Measurements from ENCODE around the gene UPP2.

UPP2 gene

GRCh38 chr2:158142568-158143332, 41.1 kb downstream of the UPP2 start:
- no peak for DNase-seq

GRCh38 chr2:158143703-158144360, 42.2 kb downstream of the UPP2 start:
- DNase-seq: no peak

GRCh38 chr2:158144914-158145625, 43.4 kb downstream of the UPP2 start:
- no peak for DNase-seq

GRCh38 chr2:158153270-158154015, 51.8 kb downstream of the UPP2 start:
- no peak for DNase-seq

- DNase-seq: no peak
These were observed 52.9 kb downstream of the UPP2 start for GRCh38 chr2:158154596-158154995.

- DNase-seq: no peak
These were observed 71.0 kb downstream of the UPP2 start for GRCh38 chr2:158172719-158173118.

- DNase-seq: no peak
These were observed 72.8 kb downstream of the UPP2 start for GRCh38 chr2:158174495-158174894.

- no peak for DNase-seq
These were observed 73.3 kb downstream of the UPP2 start for GRCh38 chr2:158174956-158175355.

GRCh38 chr2:158178646-158179045, 77.0 kb downstream of the UPP2 start:
- DNase-seq: no peak

- DNase-seq: no peak
These were observed 78.0 kb downstream of the UPP2 start for GRCh38 chr2:158179660-158180059.

GRCh38 chr2:158181171-158181570, 79.5 kb downstream of the UPP2 start:
- no peak for DNase-seq

GRCh38 chr2:158182676-158183295, 81.1 kb downstream of the UPP2 start:
- no peak for DNase-seq

- DNase-seq: no peak
These were observed 82.3 kb downstream of the UPP2 start for GRCh38 chr2:158184001-158184400.

GRCh38 chr2:158184556-158185343, 83.1 kb downstream of the UPP2 start:
- no peak for DNase-seq
